Esophagus squamous epithelium (tissue), 5 donors: Measurements from ENCODE around the gene KATNAL2. TPM values are rescaled to one million over a fixed set of nuclear protein-coding genes. Genes with fewer than 3 reads are reported as not detected.

Experiments used
- DNase-seq: peaks from one replicate; lab custom pipeline; 2025; lab: John Stamatoyannopoulos, UW
- H3K27ac ChIP-seq, 4 donors: fragments of 200-600 bp; sonication (generic); one replicate each; pipeline ENCODE4 v1.5.1; 2016 to 2019; ENCODE audit warnings: mild to moderate bottlenecking in 1 of 4
- H3K27me3 ChIP-seq, 4 donors: fragments of 200-600 bp; sonication (generic); 1 replicate in 3 of 4; 2 replicates in 1 of 4; pipeline versions ENCODE4 v1.5.1 to v1.6.0; 2017 to 2021; ENCODE audit warnings: antibody characterized with exemption in 1 of 4
- H3K36me3 ChIP-seq, 3 donors: fragments of 200-600 bp; sonication (generic); one replicate each; pipeline ENCODE4 v1.5.1; 2016 to 2019
- H3K4me1 ChIP-seq, 3 donors: fragments of 200-600 bp; sonication (generic); one replicate each; pipeline ENCODE4 v1.5.1; 2017 to 2019
- H3K4me3 ChIP-seq, 4 donors: fragments of 200-600 bp; sonication (generic); 1 replicate in 3 of 4; 2 replicates in 1 of 4; pipeline ENCODE4 v1.5.1; 2016 to 2019; ENCODE audit warnings: mild to moderate bottlenecking in 2 of 4, moderate library complexity in 1 of 4
- H3K9me3 ChIP-seq, 3 donors: fragments of 200-600 bp; sonication (generic); one replicate each; pipeline ENCODE4 v1.5.1; 2016 to 2019
- CTCF ChIP-seq, 6 experiments: fragments of 450-650 bp in 4 of 6; fragments of 200-600 bp in 2 of 6; sonication (generic) in 2 of 6; IDR thresholded peaks; one replicate each; pipeline ENCODE4 v1.5.1; 2016 to 2019; ENCODE audit warnings: antibody characterized with exemption in 6 of 6, mild to moderate bottlenecking in 4 of 6, moderate library complexity in 4 of 6
- POLR2A ChIP-seq, 4 donors: fragments of 450-650 bp; IDR thresholded peaks; one replicate each; pipeline ENCODE4 v1.6.1; 2017; ENCODE audit warnings: antibody characterized with exemption in 4 of 4, mild to moderate bottlenecking in 4 of 4, moderate library complexity in 3 of 4
- WGBS, 2 donors: methylation state at CpG; one replicate each; pipeline ENCODE4 v1.1.5; 2018; 5-methylcytosine and 5-hydroxymethylcytosine counted together
- intact Hi-C: fragments of 100-400 bp; cut with DNase I; formaldehyde crosslinking; loops from one replicate; pipeline ENCODE4 v1.15.0; 2022
- total RNA-seq, 4 donors: library from RNA; depleted of rRNA; stranded (reverse); fragments of >200 nt; gene quantifications; one replicate each; pipeline ENCODE4 v1.1.0, GENCODE V29; 2016
- donor health status: DM: yes; HTN: yes; CAD: no.

KATNAL2 gene
- total RNA-seq, 4 donors from 2014 or later: 0.70 to 3.4 (median 1.8) TPM

DNA sequence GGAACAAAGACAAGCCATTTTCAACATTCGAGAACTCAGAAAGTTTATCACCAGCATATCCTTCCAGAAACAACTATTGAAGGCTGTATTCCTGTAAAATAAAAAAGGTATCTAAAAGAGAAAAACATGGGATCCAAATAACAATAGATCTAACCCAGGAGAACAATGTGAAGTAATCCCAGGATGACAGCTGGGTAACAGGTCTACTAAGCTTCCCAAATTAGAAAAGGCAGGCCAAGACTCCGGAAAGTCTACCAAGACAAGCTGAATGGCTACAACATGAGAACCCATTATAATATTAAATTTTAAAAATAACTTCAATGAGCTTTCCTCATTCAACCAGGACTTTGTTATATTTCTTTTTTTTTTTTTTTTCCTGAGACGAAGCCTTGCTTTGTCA lies 6.5 kb upstream of the KATNAL2 start:
- Histone ChIP-seq H3K9me3 (no peaks in the 10 kb centered on the region), H3K4me1 (peaks cover 0 to 16% (median 0%) of the 10 kb centered on the region in 3 donors), H3K36me3 (no peaks in the 10 kb centered on the region), H3K27ac (no peak overlapping the region), H3K4me3 (no peak overlapping the region), H3K27me3 (no peaks in the 10 kb centered on the region)
- WGBS, 2 donors: 84 to 92% methylated on average over 3 of the region's 3 CpGs
- TF ChIP-seq CTCF (IDR thresholded peaks at IDR 0.05) (no peak), POLR2A (IDR thresholded peaks at IDR 0.05) (no peak)
- intact Hi-C loops: no loop called here
- DNase-seq: no peak

GRCh38 chr18:46915800-46916550 lies 1.4 kb upstream of the KATNAL2 start:
- intact Hi-C loops: no loop called here

DNA sequence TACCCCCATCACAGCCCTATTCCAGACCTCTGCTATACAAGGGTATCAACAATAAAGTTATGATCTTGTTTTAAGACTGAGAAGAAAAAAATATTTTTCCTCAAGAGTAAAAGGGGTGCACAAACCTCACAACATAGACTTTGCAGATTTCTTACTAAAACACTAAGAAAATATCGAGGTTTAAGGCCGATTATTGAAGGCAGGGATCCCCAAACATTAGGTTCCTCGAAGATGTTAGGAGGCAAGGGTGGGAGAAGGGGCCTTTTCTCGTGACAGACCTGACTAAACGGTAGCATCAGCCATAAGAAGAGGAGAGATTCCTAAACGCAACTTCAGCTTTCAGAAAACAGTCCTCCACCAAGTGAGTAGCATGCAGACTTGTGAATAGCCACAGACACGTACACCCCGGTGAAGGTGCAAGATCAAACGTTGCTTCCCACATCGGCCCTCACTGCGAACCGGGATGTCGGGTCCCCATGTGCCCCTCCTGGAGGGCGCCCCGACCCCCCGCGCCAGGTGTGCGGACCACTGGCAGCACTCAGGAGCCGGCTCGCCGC lies 773 bp upstream of the KATNAL2 start:
- Histone ChIP-seq H3K4me1 (peaks cover 0 to 35% (median 0%) of the 10 kb centered on the region in 3 donors), H3K36me3 (no peaks in the 10 kb centered on the region), H3K9me3 (no peaks in the 10 kb centered on the region), H3K4me3 (peak overlapping the region; percentile 57 to 91 (median 81)), H3K27ac (peak overlapping the region; percentile 81 to 92 (median 88)), H3K27me3 (no peaks in the 10 kb centered on the region)
- DNase-seq: no peak
- WGBS, 2 donors: 0 to 1% methylated on average over 6 to 8 of the region's 21 CpGs
- TF ChIP-seq CTCF (IDR thresholded peaks at IDR 0.05) (no peak), POLR2A (IDR thresholded peaks at IDR 0.05) (no peak)
- intact Hi-C loops: no loop called here

More at GRCh38 chr18:46915800-46916550, 1.4 kb upstream of the KATNAL2 start:
- no peak for DNase-seq
- Histone ChIP-seq H3K27ac (peak overlapping the region in 3 of 4 donors; percentile 81 to 92 (median 86)), H3K9me3 (no peaks in the 10 kb centered on the region), H3K4me1 (peaks cover 0 to 35% (median 0%) of the 10 kb centered on the region in 3 donors), H3K4me3 (peak overlapping the region; percentile 57 to 91 (median 81)), H3K36me3 (no peaks in the 10 kb centered on the region), H3K27me3 (no peaks in the 10 kb centered on the region)
- no peak for TF ChIP-seq CTCF (IDR thresholded peaks at IDR 0.05)
- no peak for TF ChIP-seq POLR2A (IDR thresholded peaks at IDR 0.05)
- WGBS, 2 donors: 21 to 29% methylated on average over 12 of the region's 12 CpGs

GRCh38 chr18:46917803-46918600 lies 600 bp downstream of the KATNAL2 start:
- no peaks in the 10 kb centered on the region for H3K27me3 ChIP-seq
- peak overlapping the region; percentile 57 to 91 (median 81) for H3K4me3 ChIP-seq
- no peaks in the 10 kb centered on the region for H3K36me3 ChIP-seq
- no peak for DNase-seq
- peaks cover 0 to 35% (median 0%) of the 10 kb centered on the region in 3 donors for H3K4me1 ChIP-seq
- no peak for TF ChIP-seq POLR2A (IDR thresholded peaks at IDR 0.05)
- no peak for TF ChIP-seq CTCF (IDR thresholded peaks at IDR 0.05)
- WGBS, 2 donors: 36 to 45% methylated on average over 27 to 33 of the region's 33 CpGs
- intact Hi-C loops: no loop called here
- no peaks in the 10 kb centered on the region for H3K9me3 ChIP-seq
- H3K27ac ChIP-seq: peak overlapping the region; percentile 81 to 92 (median 88)
